HepG2 (cell line): Measurements from ENCODE around the gene AKAP8. TPM values are rescaled to one million over a fixed set of nuclear protein-coding genes. Genes with fewer than 3 reads are reported as not detected.

Experiments
- DMAP1 ChIP-seq: IDR thresholded peaks from 2 replicates; pipeline ENCODE4 v1.6.1; 2016
- DNMT1 ChIP-seq: sonication (generic); formaldehyde crosslinking; IDR thresholded peaks from 2 replicates; pipeline ENCODE4 v1.5.1; 2020; ENCODE audit warnings: mild to moderate bottlenecking, missing genetic modification reagents
- FOXO1 ChIP-seq: sonication (generic); formaldehyde crosslinking; IDR thresholded peaks from 2 replicates; pipeline ENCODE4 v1.4.0; 2020; ENCODE audit warnings: missing genetic modification reagents
- IKZF4 ChIP-seq: sonication (generic); formaldehyde crosslinking; IDR thresholded peaks from 2 replicates; pipeline ENCODE4 v1.5.1; 2020; ENCODE audit warnings: borderline replicate concordance, mild to moderate bottlenecking, low read depth, missing genetic modification reagents; ENCODE audit errors: not compliant biosample characterization
- LCORL ChIP-seq, 2 experiments: fragments of 450-650 bp in 1 of 2; sonication (generic) in 1 of 2; formaldehyde crosslinking in 1 of 2; IDR thresholded peaks; 2 replicates each; pipeline versions ENCODE4 v1.5.0 to v1.6.1; 2017 to 2020; ENCODE audit warnings: antibody characterized with exemption in 1 of 2, missing genetic modification reagents in 1 of 2
- MED1 ChIP-seq: sonication (generic); formaldehyde crosslinking; IDR thresholded peaks from 2 replicates; pipeline ENCODE4 v1.4.0; 2020; ENCODE audit warnings: missing genetic modification reagents
- MEIS2 ChIP-seq: sonication (generic); formaldehyde crosslinking; IDR thresholded peaks from 2 replicates; pipeline ENCODE4 v1.9.0; 2021; ENCODE audit warnings: mild to moderate bottlenecking, missing genetic modification reagents
- MIXL1 ChIP-seq: IDR thresholded peaks from 2 replicates; pipeline ENCODE4 v1.6.1; 2016
- POLR2G ChIP-seq: fragments of 200-400 bp; formaldehyde crosslinking; IDR thresholded peaks from 2 replicates; pipeline ENCODE4 v1.6.1; 2018; ENCODE audit warnings: mild to moderate bottlenecking, low read depth, low read length, moderate library complexity
- ZNF501 ChIP-seq: sonication (generic); formaldehyde crosslinking; IDR thresholded peaks from 2 replicates; pipeline ENCODE4 v1.5.1; 2020; ENCODE audit warnings: mild to moderate bottlenecking, moderate library complexity, missing genetic modification reagents
- ZNF589 ChIP-seq: sonication (generic); formaldehyde crosslinking; conservative IDR thresholded peaks from 2 replicates; pipeline ENCODE4 v1.8.0; 2022; ENCODE audit warnings: mild to moderate bottlenecking, moderate library complexity, missing genetic modification reagents
- ZNF777 ChIP-seq: sonication (generic); formaldehyde crosslinking; IDR thresholded peaks from 2 replicates; pipeline ENCODE4 v1.4.0; 2020; ENCODE audit warnings: missing genetic modification reagents
- ZNF816 ChIP-seq: sonication (generic); formaldehyde crosslinking; IDR thresholded peaks from 2 replicates; pipeline ENCODE4 v1.8.0; 2022; ENCODE audit warnings: missing genetic modification reagents, mild to moderate bottlenecking, borderline replicate concordance
- polyA plus RNA-seq, 8 experiments: library from polyadenylated mRNA; depleted of rRNA in 3 of 8; stranded (reverse) in 7 of 8; unstranded in 1 of 8; fragments of >200 nt; fragmentation: Illumina TruSeq in 4 of 8; extraction: Trizol in 4 of 8; gene quantifications; 2 replicates each; pipeline versions ENCODE4 v1.2.1 to v1.2.3, GENCODE V29; 2011 to 2016; ENCODE audit warnings: low read depth in 4 of 8, missing spikeins in 1 of 8, mixed read lengths in 1 of 8; ENCODE audit not compliant: insufficient read depth in 1 of 8
- total RNA-seq, 5 experiments: library from RNA; depleted of rRNA; stranded (reverse); fragments of >200 nt; fragmentation: Illumina TruSeq; extraction: Trizol; gene quantifications; 2 replicates each; pipeline ENCODE4 v1.2.3, GENCODE V29; 2016; ENCODE audit warnings: low read depth in 1 of 5
- TF ChIP-seq, protein P1 (sequence below): IDR thresholded peaks from 2 replicates; pipeline ENCODE4 v1.6.1; 2012; ENCODE audit warnings: inconsistent platforms
- TF ChIP-seq, protein P2 (sequence below): sonication (generic); formaldehyde crosslinking; IDR thresholded peaks from 2 replicates; pipeline ENCODE4 v1.4.0; 2020; ENCODE audit warnings: missing genetic modification reagents
- TF ChIP-seq, protein P3 (sequence below): sonication (generic); formaldehyde crosslinking; IDR thresholded peaks from 2 replicates; pipeline ENCODE4 v1.5.1; 2020; ENCODE audit warnings: missing genetic modification reagents, mild to moderate bottlenecking, borderline replicate concordance
- TF ChIP-seq, protein P4 (sequence below): IDR thresholded peaks from 2 replicates; pipeline ENCODE4 v1.6.1; 2016; ENCODE audit warnings: missing genetic modification reagents, missing compliant biosample characterization
- TF ChIP-seq, protein P5 (sequence below): sonication (generic); formaldehyde crosslinking; IDR thresholded peaks from 2 replicates; pipeline ENCODE4 v1.4.0; 2020; ENCODE audit warnings: missing genetic modification reagents, borderline replicate concordance

Gene AKAP8
- total and polyA plus RNA-seq, 2 of the 13 experiments (the other 11 are each of a cell fraction or from before 2014, with no cell fraction given), result 15.9 to 22.1 TPM

DNA sequence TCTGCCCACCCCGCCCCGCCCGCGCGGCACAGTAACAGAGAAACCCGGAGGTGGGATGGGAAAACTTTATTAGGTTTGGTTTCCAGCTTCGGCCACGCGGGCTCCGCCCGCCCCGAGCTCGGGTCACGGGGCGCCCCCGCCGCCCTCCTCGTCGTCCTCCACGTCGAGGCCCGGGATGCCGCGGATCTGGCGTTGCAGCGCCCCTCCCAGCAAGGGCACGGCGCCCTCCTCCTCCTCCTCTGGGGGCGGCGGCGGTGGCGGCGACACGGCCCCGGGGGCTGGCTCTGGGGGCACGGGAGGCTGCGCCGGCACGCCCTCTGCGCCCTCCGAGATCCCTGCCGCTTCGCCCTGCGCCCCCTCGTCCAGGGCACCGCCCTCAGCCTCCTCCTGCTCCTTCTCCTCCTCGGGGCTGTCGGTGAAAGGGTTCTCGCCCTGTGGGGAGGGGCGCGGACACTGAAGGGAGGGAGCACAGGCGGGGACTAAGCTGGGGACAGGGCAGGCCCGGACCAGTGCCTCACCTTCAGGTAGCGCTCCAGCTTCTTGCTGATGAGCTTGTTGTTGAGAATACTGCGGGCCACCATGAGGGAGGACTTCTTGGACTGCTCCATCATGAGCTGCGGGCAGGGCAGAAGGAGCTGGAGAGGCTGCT lies 536 bp upstream of the AKAP8 start (continued):
- TF ChIP-seq, protein P1, sequence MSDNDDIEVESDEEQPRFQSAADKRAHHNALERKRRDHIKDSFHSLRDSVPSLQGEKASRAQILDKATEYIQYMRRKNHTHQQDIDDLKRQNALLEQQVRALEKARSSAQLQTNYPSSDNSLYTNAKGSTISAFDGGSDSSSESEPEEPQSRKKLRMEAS, result no peak
- TF ChIP-seq DMAP1 (CRISPR knock-in tag) (peak; percentile 87), ZNF501 (peak; percentile 62; the same call in 1 of the 2 replicates), MIXL1 (0 out of 2 replicates have a peak, but pooled peaks have one; percentile 3), ZNF589 (peak; percentile 50; the same call in 1 of the 2 replicates), DNMT1 (CRISPR knock-in tag) (no peak; the same call in 1 of the 2 replicates), FOXO1 (CRISPR knock-in tag) (peak; percentile 8; the same call in 1 of the 2 replicates), ZNF816 (CRISPR knock-in tag) (no peak), ZNF777 (CRISPR knock-in tag) (peak; percentile 97), POLR2G (peak; percentile 70), MEIS2 (peak; percentile 7; the same call in 1 of the 2 replicates), MED1 (CRISPR knock-in tag) (peak; percentile 10; the same call in 1 of the 2 replicates), IKZF4 (no peak), LCORL (IDR thresholded peaks at IDR 0.05) (no peak), LCORL (CRISPR knock-in tag; IDR thresholded peaks at IDR 0.05) (peak; percentile 59; the same call in 1 of the 2 replicates)
- TF ChIP-seq, protein P2, sequence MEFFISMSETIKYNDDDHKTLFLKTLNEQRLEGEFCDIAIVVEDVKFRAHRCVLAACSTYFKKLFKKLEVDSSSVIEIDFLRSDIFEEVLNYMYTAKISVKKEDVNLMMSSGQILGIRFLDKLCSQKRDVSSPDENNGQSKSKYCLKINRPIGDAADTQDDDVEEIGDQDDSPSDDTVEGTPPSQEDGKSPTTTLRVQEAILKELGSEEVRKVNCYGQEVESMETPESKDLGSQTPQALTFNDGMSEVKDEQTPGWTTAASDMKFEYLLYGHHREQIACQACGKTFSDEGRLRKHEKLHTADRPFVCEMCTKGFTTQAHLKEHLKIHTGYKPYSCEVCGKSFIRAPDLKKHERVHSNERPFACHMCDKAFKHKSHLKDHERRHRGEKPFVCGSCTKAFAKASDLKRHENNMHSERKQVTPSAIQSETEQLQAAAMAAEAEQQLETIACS (CRISPR knock-in tag), result no peak
- TF ChIP-seq, protein P3, sequence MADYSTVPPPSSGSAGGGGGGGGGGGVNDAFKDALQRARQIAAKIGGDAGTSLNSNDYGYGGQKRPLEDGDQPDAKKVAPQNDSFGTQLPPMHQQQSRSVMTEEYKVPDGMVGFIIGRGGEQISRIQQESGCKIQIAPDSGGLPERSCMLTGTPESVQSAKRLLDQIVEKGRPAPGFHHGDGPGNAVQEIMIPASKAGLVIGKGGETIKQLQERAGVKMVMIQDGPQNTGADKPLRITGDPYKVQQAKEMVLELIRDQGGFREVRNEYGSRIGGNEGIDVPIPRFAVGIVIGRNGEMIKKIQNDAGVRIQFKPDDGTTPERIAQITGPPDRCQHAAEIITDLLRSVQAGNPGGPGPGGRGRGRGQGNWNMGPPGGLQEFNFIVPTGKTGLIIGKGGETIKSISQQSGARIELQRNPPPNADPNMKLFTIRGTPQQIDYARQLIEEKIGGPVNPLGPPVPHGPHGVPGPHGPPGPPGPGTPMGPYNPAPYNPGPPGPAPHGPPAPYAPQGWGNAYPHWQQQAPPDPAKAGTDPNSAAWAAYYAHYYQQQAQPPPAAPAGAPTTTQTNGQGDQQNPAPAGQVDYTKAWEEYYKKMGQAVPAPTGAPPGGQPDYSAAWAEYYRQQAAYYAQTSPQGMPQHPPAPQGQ (CRISPR knock-in tag), result no peak
- TF ChIP-seq, protein P4, sequence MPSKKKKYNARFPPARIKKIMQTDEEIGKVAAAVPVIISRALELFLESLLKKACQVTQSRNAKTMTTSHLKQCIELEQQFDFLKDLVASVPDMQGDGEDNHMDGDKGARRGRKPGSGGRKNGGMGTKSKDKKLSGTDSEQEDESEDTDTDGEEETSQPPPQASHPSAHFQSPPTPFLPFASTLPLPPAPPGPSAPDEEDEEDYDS (CRISPR knock-in tag), result peak; percentile 4; the same call in 1 of the 2 replicates
- TF ChIP-seq, protein P5, sequence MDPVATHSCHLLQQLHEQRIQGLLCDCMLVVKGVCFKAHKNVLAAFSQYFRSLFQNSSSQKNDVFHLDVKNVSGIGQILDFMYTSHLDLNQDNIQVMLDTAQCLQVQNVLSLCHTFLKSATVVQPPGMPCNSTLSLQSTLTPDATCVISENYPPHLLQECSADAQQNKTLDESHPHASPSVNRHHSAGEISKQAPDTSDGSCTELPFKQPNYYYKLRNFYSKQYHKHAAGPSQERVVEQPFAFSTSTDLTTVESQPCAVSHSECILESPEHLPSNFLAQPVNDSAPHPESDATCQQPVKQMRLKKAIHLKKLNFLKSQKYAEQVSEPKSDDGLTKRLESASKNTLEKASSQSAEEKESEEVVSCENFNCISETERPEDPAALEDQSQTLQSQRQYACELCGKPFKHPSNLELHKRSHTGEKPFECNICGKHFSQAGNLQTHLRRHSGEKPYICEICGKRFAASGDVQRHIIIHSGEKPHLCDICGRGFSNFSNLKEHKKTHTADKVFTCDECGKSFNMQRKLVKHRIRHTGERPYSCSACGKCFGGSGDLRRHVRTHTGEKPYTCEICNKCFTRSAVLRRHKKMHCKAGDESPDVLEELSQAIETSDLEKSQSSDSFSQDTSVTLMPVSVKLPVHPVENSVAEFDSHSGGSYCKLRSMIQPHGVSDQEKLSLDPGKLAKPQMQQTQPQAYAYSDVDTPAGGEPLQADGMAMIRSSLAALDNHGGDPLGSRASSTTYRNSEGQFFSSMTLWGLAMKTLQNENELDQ (CRISPR knock-in tag), result no peak
